ENCODE results near the gene BCR. TPM values are rescaled to one million over a fixed set of nuclear protein-coding genes. Genes with fewer than 3 reads are reported as not detected.
A peak's percentile ranks its signal among the peaks of the same experiment; 100 is the strongest.

The BCR gene
- total RNA-seq, 1 experiment from 2014 or later, result 77.0 TPM

DNA sequence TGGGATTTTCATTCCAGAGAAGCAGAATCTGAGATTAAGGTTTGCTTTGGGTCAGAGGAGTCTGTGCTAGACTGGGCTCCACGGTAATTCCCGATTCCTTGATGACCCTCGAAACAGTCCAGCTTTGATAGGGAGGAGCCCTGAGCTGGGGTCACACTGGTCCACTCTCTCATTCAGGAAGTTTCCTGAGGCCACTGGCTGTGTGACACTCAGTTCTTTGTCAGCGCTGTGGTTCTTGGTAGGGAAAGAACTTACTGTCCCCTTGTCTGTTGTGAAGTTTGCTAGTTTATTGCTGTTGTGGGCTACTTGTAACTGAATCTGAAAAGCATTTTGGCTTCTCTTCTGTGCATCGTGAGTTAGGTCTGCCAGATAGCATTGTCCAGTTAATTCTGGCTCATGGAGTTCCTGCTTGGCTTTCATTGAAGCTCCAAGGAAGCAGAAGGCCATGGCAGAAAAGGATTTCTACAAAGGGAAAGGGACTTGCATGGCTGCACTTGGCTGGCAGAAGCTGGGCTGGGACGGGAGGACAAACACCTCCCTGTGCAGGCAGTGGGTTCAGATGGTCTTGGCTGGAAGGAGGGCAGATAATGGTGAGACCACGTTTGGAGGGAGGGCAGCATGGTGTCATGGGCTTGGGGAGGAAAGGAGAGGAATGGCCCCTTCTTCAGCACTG, 23.3 kb downstream of the BCR start:
- no peak overlapping the region for H2AFZ ChIP-seq (ENCODE audit: low read length)
- Mint-ChIP-seq H3K4me1 (peaks cover 42 to 51% of the 10 kb centered on the region in 2 experiments), H3K36me3 (ENCODE audit: insufficient read depth in 1 of 3, low read depth in 3 of 3) (peaks cover 23 to 35% (median 34%) of the 10 kb centered on the region in 3 experiments), H3K4me3 (no peak overlapping the region), H3K27ac (peak overlapping the region; percentile 29 to 88 (median 42); a peak in 5 of 7 replicates), H3K27me3 (ENCODE audit: low read depth) (no peaks in the 10 kb centered on the region), H3K9me3 (no peaks in the 10 kb centered on the region)
- no peak overlapping the region for H3K4ac ChIP-seq (ENCODE audit: low read depth, low read length)
- H3K27ac ChIP-seq (ENCODE audit: insufficient read length, low read depth, low read length), result no peak overlapping the region
- H2BK12ac ChIP-seq (ENCODE audit: insufficient read length, low read depth, low read length), result no peak overlapping the region
- H3K23me2 ChIP-seq (ENCODE audit: insufficient read length, low read depth, low read length, poor library complexity, severe bottlenecking), result no peaks in the 10 kb centered on the region
- no peak for DNase-seq
- no peak overlapping the region for H2BK5ac ChIP-seq (ENCODE audit: insufficient read length, low read length)
- H3K4me1 ChIP-seq (ENCODE audit: insufficient read depth, low read length), result peaks cover 5% of the 10 kb centered on the region; the same call in 1 of the 2 replicates
- no peak overlapping the region for H3T11ph ChIP-seq (ENCODE audit: low read length)
- no peak overlapping the region for H4K8ac ChIP-seq (replicated peaks; ENCODE audit: insufficient read length, low read depth, low read length)
- no peak overlapping the region for H2AK5ac ChIP-seq (ENCODE audit: insufficient read length, low read length)
- no peak overlapping the region for H2BK15ac ChIP-seq (ENCODE audit: low read depth, low read length)
- H3K23ac ChIP-seq (ENCODE audit: insufficient read length, low read depth, low read length), result no peak overlapping the region
- no peak overlapping the region for H4K91ac ChIP-seq (ENCODE audit: insufficient read length, low read depth, low read length)
- H2BK120ac ChIP-seq (ENCODE audit: low read depth, low read length, poor library complexity, severe bottlenecking), result no peak overlapping the region
- H2BK20ac ChIP-seq (ENCODE audit: low read depth, low read length, poor library complexity, severe bottlenecking), result no peak overlapping the region
- H3K4me2 ChIP-seq (ENCODE audit: insufficient read depth, insufficient read length, low read length), result no peak overlapping the region
- no peak overlapping the region for H3K18ac ChIP-seq (ENCODE audit: insufficient read length, low read depth, low read length)
- no peak overlapping the region for H4K5ac ChIP-seq (ENCODE audit: insufficient read length, low read depth, low read length)
- H3K14ac ChIP-seq (ENCODE audit: insufficient read depth, low read length), result no peak overlapping the region
- no peak overlapping the region for H3K9ac ChIP-seq (ENCODE audit: extremely low read depth, insufficient read length, low read length)
- no peaks in the 10 kb centered on the region for H3K27me3 ChIP-seq (ENCODE audit: insufficient read depth, low read length)
- TF ChIP-seq, protein P1, sequence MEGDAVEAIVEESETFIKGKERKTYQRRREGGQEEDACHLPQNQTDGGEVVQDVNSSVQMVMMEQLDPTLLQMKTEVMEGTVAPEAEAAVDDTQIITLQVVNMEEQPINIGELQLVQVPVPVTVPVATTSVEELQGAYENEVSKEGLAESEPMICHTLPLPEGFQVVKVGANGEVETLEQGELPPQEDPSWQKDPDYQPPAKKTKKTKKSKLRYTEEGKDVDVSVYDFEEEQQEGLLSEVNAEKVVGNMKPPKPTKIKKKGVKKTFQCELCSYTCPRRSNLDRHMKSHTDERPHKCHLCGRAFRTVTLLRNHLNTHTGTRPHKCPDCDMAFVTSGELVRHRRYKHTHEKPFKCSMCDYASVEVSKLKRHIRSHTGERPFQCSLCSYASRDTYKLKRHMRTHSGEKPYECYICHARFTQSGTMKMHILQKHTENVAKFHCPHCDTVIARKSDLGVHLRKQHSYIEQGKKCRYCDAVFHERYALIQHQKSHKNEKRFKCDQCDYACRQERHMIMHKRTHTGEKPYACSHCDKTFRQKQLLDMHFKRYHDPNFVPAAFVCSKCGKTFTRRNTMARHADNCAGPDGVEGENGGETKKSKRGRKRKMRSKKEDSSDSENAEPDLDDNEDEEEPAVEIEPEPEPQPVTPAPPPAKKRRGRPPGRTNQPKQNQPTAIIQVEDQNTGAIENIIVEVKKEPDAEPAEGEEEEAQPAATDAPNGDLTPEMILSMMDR (conservative IDR thresholded peaks at IDR 0.05), result no peak
- no CpG with 5 or more reads among the region's 7 CpGs for WGBS (ENCODE audit: extremely low coverage, insufficient read length, low lambda C conversion rate)
- peaks cover 35% of the 10 kb centered on the region; the same call in 1 of the 2 replicates for H3K79me2 ChIP-seq (ENCODE audit: insufficient read depth, low read length)
- no peaks in the 10 kb centered on the region for H4K20me1 ChIP-seq (ENCODE audit: control insufficient read depth, insufficient read depth, insufficient read length)
- H3K56ac ChIP-seq (ENCODE audit: insufficient read length, low read depth, low read length), result no peak overlapping the region
- peaks cover 4% of the 10 kb centered on the region for H3K79me1 ChIP-seq (ENCODE audit: insufficient read depth, low read depth, low read length, poor library complexity, severe bottlenecking)
- no peaks in the 10 kb centered on the region for H3K9me3 ChIP-seq (ENCODE audit: control insufficient read depth, low read depth, low read length)
